Progenitor cell of endocrine pancreas (in vitro differentiated cells): Measurements from ENCODE around the gene MYH9. TPM values are rescaled to one million over a fixed set of nuclear protein-coding genes. Genes with fewer than 3 reads are reported as not detected.
"Not testable (repeated sequence)": the region's sequence is repeated elsewhere in the genome, so short reads cannot be mapped to it uniquely, and the experiment has no call there.

Experiments
- DNase-seq: peaks from one replicate; pipeline ENCODE4 v3.0.0; 2021; ENCODE audit warnings: low spot score; ENCODE audit not compliant: unreplicated experiment
- H3K27ac Mint-ChIP-seq: 2 replicates; pipeline ENCODE4 v1.8.0; 2021; ENCODE audit warnings: mild to moderate bottlenecking, moderate library complexity, mixed read lengths
- H3K27me3 Mint-ChIP-seq: 2 replicates; pipeline ENCODE4 v1.8.0; 2021; ENCODE audit warnings: mixed read lengths
- H3K36me3 Mint-ChIP-seq: 2 replicates; pipeline ENCODE4 v1.8.0; 2022; ENCODE audit warnings: mixed read lengths; ENCODE audit not compliant: insufficient read depth
- H3K4me1 Mint-ChIP-seq: 2 replicates; pipeline ENCODE4 v1.8.0; 2021; ENCODE audit warnings: low read depth, mixed read lengths
- H3K4me3 Mint-ChIP-seq: 2 replicates; pipeline ENCODE4 v1.8.0; 2021; ENCODE audit warnings: low read depth, mild to moderate bottlenecking, moderate library complexity, mixed read lengths
- H3K9me3 Mint-ChIP-seq: 2 replicates; pipeline ENCODE4 v1.8.0; 2021; ENCODE audit warnings: low read depth, mixed read lengths
- total RNA-seq: library from RNA; stranded (reverse); gene quantifications from 2 replicates; pipeline ENCODE4 v1.2.1, GENCODE V29; 2021
- TF ChIP-seq, protein P1 (sequence below): fragments of 200-600 bp; sonication (generic); IDR thresholded peaks from one replicate; pipeline ENCODE4 v1.5.0; 2021; ENCODE audit warnings: antibody characterized with exemption, mild to moderate bottlenecking; ENCODE audit not compliant: unreplicated experiment

MYH9 gene
- total RNA-seq, 1 donor from 2014 or later: 299 TPM

DNA sequence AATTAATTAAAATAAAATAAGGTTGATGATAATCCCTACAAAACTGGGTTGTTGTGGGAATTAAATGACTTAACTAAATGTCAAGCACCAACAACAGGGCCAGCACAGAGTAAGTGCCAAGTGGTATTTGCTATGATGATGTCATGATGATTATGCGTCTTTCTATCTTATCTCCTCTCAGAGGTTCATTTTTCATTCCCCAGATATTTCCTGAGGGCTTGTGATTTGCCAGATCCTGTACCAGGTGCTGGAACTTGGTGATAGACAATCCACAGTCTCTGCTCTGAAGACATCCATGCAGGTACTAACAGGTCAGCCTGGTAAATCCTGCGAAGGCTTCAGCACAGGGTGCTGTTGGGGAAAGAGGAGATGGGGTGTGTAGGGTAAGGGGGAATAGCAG is 8.1 kb upstream of the MYH9 start:
- Mint-ChIP-seq H3K27me3 (no peaks in the 10 kb centered on the region), H3K9me3 (no peaks in the 10 kb centered on the region), H3K4me3 (no peak overlapping the region), H3K27ac (peak overlapping the region; percentile 67), H3K4me1 (peaks cover 26% of the 10 kb centered on the region), H3K36me3 (no peaks in the 10 kb centered on the region)
- DNase-seq: no peak
- TF ChIP-seq, protein P1, sequence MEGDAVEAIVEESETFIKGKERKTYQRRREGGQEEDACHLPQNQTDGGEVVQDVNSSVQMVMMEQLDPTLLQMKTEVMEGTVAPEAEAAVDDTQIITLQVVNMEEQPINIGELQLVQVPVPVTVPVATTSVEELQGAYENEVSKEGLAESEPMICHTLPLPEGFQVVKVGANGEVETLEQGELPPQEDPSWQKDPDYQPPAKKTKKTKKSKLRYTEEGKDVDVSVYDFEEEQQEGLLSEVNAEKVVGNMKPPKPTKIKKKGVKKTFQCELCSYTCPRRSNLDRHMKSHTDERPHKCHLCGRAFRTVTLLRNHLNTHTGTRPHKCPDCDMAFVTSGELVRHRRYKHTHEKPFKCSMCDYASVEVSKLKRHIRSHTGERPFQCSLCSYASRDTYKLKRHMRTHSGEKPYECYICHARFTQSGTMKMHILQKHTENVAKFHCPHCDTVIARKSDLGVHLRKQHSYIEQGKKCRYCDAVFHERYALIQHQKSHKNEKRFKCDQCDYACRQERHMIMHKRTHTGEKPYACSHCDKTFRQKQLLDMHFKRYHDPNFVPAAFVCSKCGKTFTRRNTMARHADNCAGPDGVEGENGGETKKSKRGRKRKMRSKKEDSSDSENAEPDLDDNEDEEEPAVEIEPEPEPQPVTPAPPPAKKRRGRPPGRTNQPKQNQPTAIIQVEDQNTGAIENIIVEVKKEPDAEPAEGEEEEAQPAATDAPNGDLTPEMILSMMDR: no peak

DNA sequence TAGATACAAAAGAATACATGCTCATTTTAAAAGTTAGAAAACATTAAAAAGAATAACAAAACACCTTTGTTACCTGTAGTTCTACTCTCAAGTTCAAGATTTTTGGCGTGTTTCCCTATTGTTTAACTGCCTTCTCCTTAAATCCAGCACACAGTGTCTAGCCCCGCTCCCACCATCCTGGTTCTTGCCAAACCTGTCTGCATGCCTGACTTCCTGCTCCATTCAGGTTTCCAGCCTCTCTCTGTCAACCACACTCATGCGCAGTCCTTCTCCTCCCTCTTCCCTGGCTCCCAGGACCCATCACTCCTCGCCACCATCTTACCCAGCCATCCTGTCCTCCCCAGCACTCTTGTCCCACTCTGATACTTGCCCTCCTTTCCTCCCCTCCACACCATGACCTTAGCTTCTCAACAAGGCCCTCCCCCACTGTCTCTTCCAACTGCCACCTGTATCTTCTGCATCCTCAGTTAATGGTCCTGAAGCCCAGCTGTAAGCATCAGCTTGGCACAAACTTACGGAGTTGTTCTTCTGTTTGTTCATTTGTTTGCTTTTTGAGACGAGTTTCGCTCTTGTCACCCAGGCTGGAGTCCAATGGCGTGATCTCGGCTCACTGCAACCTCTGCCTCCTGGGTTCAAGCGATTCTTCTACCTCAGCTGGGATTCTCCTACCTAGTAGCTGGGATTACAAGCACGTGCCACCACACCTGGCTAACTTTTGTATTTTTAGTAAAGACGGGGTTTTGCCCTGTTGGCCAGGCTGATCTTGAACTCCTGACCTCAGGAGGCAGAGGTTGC is 7.5 kb upstream of the MYH9 start:
- Mint-ChIP-seq H3K4me1 (peaks cover 26% of the 10 kb centered on the region), H3K27me3 (no peaks in the 10 kb centered on the region), H3K36me3 (no peaks in the 10 kb centered on the region), H3K9me3 (no peaks in the 10 kb centered on the region), H3K27ac (peak overlapping the region; percentile 73), H3K4me3 (no peak overlapping the region)
- DNase-seq: no peak
- TF ChIP-seq, protein P1: no peak

DNA sequence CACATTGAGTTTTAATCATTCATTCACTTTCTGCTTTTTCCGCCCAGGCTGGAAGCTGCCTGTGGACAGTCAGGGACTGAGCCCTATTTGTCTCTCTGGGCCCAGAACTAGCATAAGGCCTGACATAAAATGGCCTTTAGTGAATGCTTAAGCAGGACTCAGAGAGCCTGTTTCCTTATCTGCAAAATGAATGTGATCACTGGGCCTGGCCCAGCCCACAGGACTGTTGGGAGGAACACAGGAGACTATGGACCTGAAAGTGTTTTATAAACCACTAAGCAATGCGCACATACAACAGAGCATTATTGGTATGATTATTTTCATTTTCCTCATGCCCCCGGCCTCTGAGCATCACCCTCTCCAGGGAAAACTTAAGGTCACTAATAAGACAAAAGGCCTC is 3.9 kb upstream of the MYH9 start:
- TF ChIP-seq, protein P1: no peak
- Mint-ChIP-seq H3K4me3 (no peak overlapping the region), H3K36me3 (no peaks in the 10 kb centered on the region), H3K27ac (peak overlapping the region; percentile 79), H3K27me3 (no peaks in the 10 kb centered on the region), H3K4me1 (peaks cover 15% of the 10 kb centered on the region), H3K9me3 (no peaks in the 10 kb centered on the region)
- DNase-seq: no peak

DNA sequence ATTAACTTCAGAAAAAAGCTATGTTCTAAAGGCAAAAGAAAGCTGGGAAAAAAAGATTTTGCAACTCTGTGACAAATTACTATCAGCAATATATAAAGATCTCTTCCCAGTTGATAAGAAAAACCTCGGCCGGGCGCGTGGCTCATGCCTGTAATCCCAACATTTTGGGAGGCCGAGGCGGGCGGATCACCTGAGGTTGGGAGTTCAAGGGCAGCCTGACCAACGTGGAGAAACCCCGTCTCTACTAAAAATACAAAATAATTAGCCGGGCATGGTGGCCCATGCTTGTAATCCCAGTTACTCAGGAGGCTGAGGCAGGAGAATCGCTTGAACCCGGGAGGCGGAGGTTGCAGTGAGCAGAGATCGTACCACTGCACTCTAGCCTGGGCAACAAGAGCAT is 1.4 kb upstream of the MYH9 start:
- not testable (repeated sequence) for H3K9me3 Mint-ChIP-seq, H3K27ac Mint-ChIP-seq
- peak overlapping the region; percentile 66 for H3K4me3 Mint-ChIP-seq

DNA sequence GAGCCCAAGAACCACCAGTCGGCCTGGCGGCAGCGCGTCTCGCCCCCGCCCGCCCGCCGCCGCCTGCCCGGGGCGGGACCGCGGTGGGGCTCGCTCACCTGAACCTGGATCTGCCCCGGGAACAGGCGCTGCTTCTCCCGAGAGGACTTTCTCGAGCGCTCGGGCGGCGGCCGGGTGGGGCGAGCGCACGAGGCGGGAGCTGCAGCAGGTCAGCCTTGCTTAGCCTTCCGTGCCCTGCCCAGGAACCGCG is 133 bp downstream of the MYH9 start:
- no peak for DNase-seq
- TF ChIP-seq, protein P1: no peak
- Mint-ChIP-seq H3K4me1 (peaks cover 28% of the 10 kb centered on the region), H3K4me3 (peak overlapping the region; percentile 66), H3K27ac (peak overlapping the region; percentile 78), H3K36me3 (peaks cover 3% of the 10 kb centered on the region), H3K27me3 (no peaks in the 10 kb centered on the region), H3K9me3 (no peaks in the 10 kb centered on the region)

More for the DNA sequence above, 1.4 kb upstream of the MYH9 start:
- not testable (repeated sequence) for H3K27me3 Mint-ChIP-seq, DNase-seq, H3K36me3 Mint-ChIP-seq
- H3K4me1 Mint-ChIP-seq: peaks cover 26% of the 10 kb centered on the region
